Activated CD4-positive, alpha-beta memory T cell treated with anti-CD3 and anti-CD28 coated beads for 36 hours (primary cell): Measurements from ENCODE around the gene ARSB. TPM values are rescaled to one million over a fixed set of nuclear protein-coding genes. Genes with fewer than 3 reads are reported as not detected.
"Not testable (repeated sequence)": the region's sequence is repeated elsewhere in the genome, so short reads cannot be mapped to it uniquely, and the experiment has no call there.

ENCODE experiments used
- CTCF ChIA-PET: fragments of 350-600 bp; sonication (Branson Sonifier 250); formaldehyde crosslinking; loops from one replicate; lab custom pipeline; 2021; ENCODE audit warnings: antibody characterized with exemption, inconsistent platforms; lab: Charles Lee
- POLR2A ChIA-PET: fragments of 350-600 bp; sonication (Branson Sonifier 250); formaldehyde crosslinking; loops from one replicate; lab custom pipeline; 2021; ENCODE audit warnings: antibody characterized with exemption; lab: Charles Lee
- DNase-seq: peaks from one replicate; pipeline ENCODE4 v3.0.0-alpha.2; 2020
- H3K27ac Mint-ChIP-seq: one replicate; pipeline ENCODE4 v1.8.0; 2021; ENCODE audit warnings: mixed read lengths
- H3K27me3 Mint-ChIP-seq: one replicate; pipeline ENCODE4 v1.8.0; 2021; ENCODE audit warnings: mixed read lengths
- H3K36me3 Mint-ChIP-seq: one replicate; pipeline ENCODE4 v1.8.0; 2021; ENCODE audit warnings: mixed read lengths
- H3K4me1 Mint-ChIP-seq: one replicate; pipeline ENCODE4 v1.8.0; 2021; ENCODE audit warnings: low read depth, mixed read lengths
- H3K4me3 Mint-ChIP-seq: one replicate; pipeline ENCODE4 v1.8.0; 2021; ENCODE audit warnings: mild to moderate bottlenecking, mixed read lengths
- H3K9me3 Mint-ChIP-seq: one replicate; pipeline ENCODE4 v1.8.0; 2021; ENCODE audit warnings: mixed read lengths
- intact Hi-C: fragments of 100-400 bp; cut with micrococcal nuclease; formaldehyde crosslinking; loops from one replicate; pipeline ENCODE4 v1.15.1; 2023
- total RNA-seq, 2 experiments: library from RNA; stranded (reverse); gene quantifications; one replicate each; pipeline ENCODE4 v1.2.3, GENCODE V29; 2021

ARSB gene
- total RNA-seq, 2 experiments from 2014 or later: 9.3 to 9.9 TPM

- Mint-ChIP-seq H3K36me3 (no peaks in the 10 kb centered on the region), H3K9me3 (no peaks in the 10 kb centered on the region), H3K4me1 (peaks cover 4% of the 10 kb centered on the region), H3K27ac (no peak overlapping the region), H3K4me3 (no peak overlapping the region), H3K27me3 (peaks cover 3% of the 10 kb centered on the region)
- POLR2A ChIA-PET: no interaction called here
- intact Hi-C loops: no loop called here
- CTCF ChIA-PET: no interaction called here
- DNase-seq: no peak
Measured at GRCh38 chr5:78992146-78992545, 7.0 kb upstream of the ARSB start.

DNA sequence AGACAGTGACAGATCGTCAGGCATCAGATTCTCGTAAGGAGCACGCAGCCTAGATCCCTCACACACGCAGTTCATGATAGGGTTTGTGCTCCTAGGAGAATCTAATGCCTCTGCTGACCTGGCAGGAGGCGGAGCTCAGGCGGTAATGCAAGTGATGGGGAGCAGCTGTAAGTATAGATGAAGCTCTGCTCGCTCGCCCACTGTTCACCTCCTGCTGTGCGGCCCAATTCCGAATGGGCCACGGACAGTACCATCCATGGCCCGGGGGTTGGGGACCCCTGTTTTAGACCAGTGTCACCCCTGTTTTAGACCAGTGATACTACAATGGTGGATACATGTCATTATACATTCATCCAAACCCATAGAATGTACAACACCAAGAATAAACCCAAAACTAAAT, 4.0 kb upstream of the ARSB start:
- H3K4me3 Mint-ChIP-seq: no peak overlapping the region
- intact Hi-C loops: loop anchor here (10.0 kb wide), 3 partner anchors 624 to 1666 kb away; partner anchors contain the start of genes DHFR, MSH3 and SCAMP1
- ChIA-PET CTCF (no interaction called here), POLR2A (no interaction called here)
- no peak overlapping the region for H3K27ac Mint-ChIP-seq
- peaks cover 2% of the 10 kb centered on the region for H3K36me3 Mint-ChIP-seq
- H3K9me3 Mint-ChIP-seq: no peaks in the 10 kb centered on the region
- H3K27me3 Mint-ChIP-seq: no peaks in the 10 kb centered on the region
- no peak for DNase-seq
- peaks cover 20% of the 10 kb centered on the region for H3K4me1 Mint-ChIP-seq

- Mint-ChIP-seq H3K4me1 (peaks cover 30% of the 10 kb centered on the region), H3K36me3 (peaks cover 2% of the 10 kb centered on the region), H3K4me3 (peak overlapping the region; percentile 87), H3K27me3 (no peaks in the 10 kb centered on the region), H3K27ac (peak overlapping the region; percentile 97), H3K9me3 (no peaks in the 10 kb centered on the region)
- CTCF ChIA-PET: interaction anchor here (0.7 to 3.1 kb wide), 8 partner anchors 34 to 872 kb away, joined by 3 to 15 read pairs (median 4); no protein-coding TSS in a partner anchor
- DNase-seq: peak; percentile 83
- POLR2A ChIA-PET: interaction anchor here (1.5 kb wide), 1 partner anchor 250 kb away, joined by 6 read pairs; the partner anchor contains the start of gene JMY
- intact Hi-C loops: loop anchor here (2.0 to 10.0 kb wide), 6 partner anchors 33 to 1669 kb away; partner anchors contain the start of genes DHFR, MSH3 and SCAMP1
Measured at GRCh38 chr5:78985725-78986223, 664 bp upstream of the ARSB start.

DNA sequence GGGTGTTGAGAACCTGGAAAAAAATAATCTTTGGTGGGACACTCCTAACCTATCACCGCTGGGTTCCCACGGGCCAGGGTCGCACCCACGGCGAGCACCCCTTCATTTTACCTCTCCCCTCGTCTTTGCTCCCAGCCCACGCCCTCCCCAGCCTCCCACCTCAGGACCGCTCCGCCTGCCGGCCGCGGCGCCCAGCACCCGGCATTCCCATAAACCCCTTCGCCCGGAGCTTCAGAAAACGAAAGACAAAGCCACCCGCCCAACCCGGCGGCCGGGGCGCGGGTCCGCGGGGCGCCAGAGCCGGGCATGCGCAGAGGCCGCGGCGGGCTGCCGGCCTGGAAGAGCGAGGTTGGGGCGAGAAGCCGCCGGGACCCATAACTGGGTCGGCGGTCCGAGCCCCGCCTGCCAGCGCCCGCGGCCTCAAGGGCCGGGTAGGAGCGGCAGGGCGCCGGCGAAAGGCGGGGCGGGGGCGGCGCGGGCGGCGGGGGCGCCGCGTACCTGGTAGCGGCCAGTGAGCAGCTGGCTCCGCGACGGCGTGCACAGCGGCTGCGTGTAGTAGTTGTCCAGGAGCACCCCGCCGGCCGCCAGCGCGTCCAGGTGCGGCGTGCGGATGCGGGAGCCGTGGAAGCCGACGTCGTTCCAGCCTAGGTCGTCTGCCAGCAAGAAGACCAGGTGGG, 533 bp downstream of the ARSB start:
- POLR2A ChIA-PET: interaction anchor here (0.5 to 1.5 kb wide), 4 partner anchors 251 to 1223 kb away, joined by 3 to 6 read pairs (median 3); partner anchors contain the start of genes JMY and SCAMP1
- CTCF ChIA-PET: interaction anchor here (0.6 to 3.1 kb wide), 6 partner anchors 18 to 983 kb away, joined by 3 to 15 read pairs (median 3); no protein-coding TSS in a partner anchor
- intact Hi-C loops: loop anchor here (1.0 to 10.0 kb wide), 8 partner anchors 32 to 1670 kb away; partner anchors contain the start of genes DHFR, MSH3, SCAMP1 and TBCA

GRCh38 chr5:78983601-78984438, 1.3 kb downstream of the ARSB start:
- peak overlapping the region; percentile 84 for H3K4me3 Mint-ChIP-seq
- intact Hi-C loops: loop anchor here (1.0 to 10.0 kb wide), 8 partner anchors 31 to 1671 kb away; partner anchors contain the start of genes DHFR, MSH3, SCAMP1 and TBCA
- peak; percentile 10 for DNase-seq
- H3K27me3 Mint-ChIP-seq: no peaks in the 10 kb centered on the region
- CTCF ChIA-PET: interaction anchor here (0.8 to 3.1 kb wide), 6 partner anchors 17 to 689 kb away, joined by 3 to 15 read pairs (median 3); partner anchors contain the start of gene AP3B1
- peak overlapping the region; percentile 80 for H3K27ac Mint-ChIP-seq
- POLR2A ChIA-PET: interaction anchor here (1.3 kb wide), 1 partner anchor 623 kb away, joined by 3 read pairs; the partner anchor contains the start of gene SCAMP1
- peaks cover 41% of the 10 kb centered on the region for H3K4me1 Mint-ChIP-seq
- H3K9me3 Mint-ChIP-seq: no peaks in the 10 kb centered on the region
- H3K36me3 Mint-ChIP-seq: peaks cover 2% of the 10 kb centered on the region

More for the DNA sequence above, 533 bp downstream of the ARSB start:
- Mint-ChIP-seq H3K4me1 (peaks cover 34% of the 10 kb centered on the region), H3K4me3 (peak overlapping the region; percentile 84), H3K27ac (peak overlapping the region; percentile 87), H3K9me3 (no peaks in the 10 kb centered on the region), H3K27me3 (no peaks in the 10 kb centered on the region), H3K36me3 (peaks cover 2% of the 10 kb centered on the region)
- DNase-seq: peak; percentile 86

GRCh38 chr5:78983194-78983593, 1.9 kb downstream of the ARSB start:
- not testable (repeated sequence) for H3K27ac Mint-ChIP-seq
- intact Hi-C loops: loop anchor here (5.0 to 10.0 kb wide), 4 partner anchors 618 to 1672 kb away; partner anchors contain the start of genes DHFR, MSH3, SCAMP1 and TBCA

GRCh38 chr5:78979909-78980308, 5.2 kb downstream of the ARSB start:
- Mint-ChIP-seq H3K27ac (no peak overlapping the region), H3K4me3 (no peak overlapping the region), H3K27me3 (no peaks in the 10 kb centered on the region), H3K9me3 (no peaks in the 10 kb centered on the region), H3K4me1 (peaks cover 28% of the 10 kb centered on the region), H3K36me3 (no peaks in the 10 kb centered on the region)
- no peak for DNase-seq
- CTCF ChIA-PET: interaction anchor here (0.7 kb wide), 1 partner anchor 41 kb away, joined by 3 read pairs; no protein-coding TSS in a partner anchor
- intact Hi-C loops: loop anchor here (5.0 to 10.0 kb wide), 4 partner anchors 615 to 1675 kb away; partner anchors contain the start of genes DHFR, MSH3, SCAMP1 and TBCA
- POLR2A ChIA-PET: no interaction called here

More at GRCh38 chr5:78983194-78983593, 1.9 kb downstream of the ARSB start:
- DNase-seq, H3K36me3 Mint-ChIP-seq, H3K27me3 Mint-ChIP-seq, H3K9me3 Mint-ChIP-seq, POLR2A ChIA-PET: not testable (repeated sequence)
- CTCF ChIA-PET: interaction anchor here (0.8 to 3.1 kb wide), 4 partner anchors 38 to 688 kb away, joined by 3 to 15 read pairs (median 8); partner anchors contain the start of gene AP3B1
- Mint-ChIP-seq H3K4me3 (peak overlapping the region; percentile 84), H3K4me1 (peaks cover 42% of the 10 kb centered on the region)

DNA sequence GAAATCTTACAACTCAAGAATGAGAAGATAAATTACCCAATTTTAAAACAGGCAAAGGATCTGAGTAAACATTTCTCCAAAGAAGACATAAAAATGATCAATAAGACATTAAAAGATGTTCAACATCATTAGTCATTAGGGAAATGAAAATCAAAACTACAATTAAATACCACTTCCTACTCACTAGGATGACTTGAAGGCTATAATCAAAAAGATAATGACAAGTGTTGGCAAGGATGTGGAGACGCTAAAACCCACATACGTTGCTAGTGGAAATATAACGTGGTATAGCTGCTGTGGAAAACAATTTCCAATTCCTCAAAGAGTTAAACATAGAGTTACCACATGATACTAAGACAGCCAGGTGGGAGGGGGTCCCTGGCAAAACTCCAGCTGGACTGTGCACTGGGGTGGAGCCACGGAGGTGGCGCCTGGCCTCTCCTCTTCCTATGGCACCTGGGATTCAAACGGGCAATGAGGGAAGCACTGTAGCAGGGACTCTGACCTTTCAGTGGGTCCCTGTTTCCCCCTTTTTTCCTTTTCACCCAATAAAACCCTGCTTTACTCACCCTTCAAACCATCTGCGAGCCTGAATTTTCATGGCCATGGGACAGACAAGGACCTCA, 5.9 kb downstream of the ARSB start:
- Mint-ChIP-seq H3K4me3 (no peak overlapping the region), H3K36me3 (no peaks in the 10 kb centered on the region), H3K9me3 (no peaks in the 10 kb centered on the region), H3K27ac (no peak overlapping the region), H3K4me1 (peaks cover 28% of the 10 kb centered on the region), H3K27me3 (no peaks in the 10 kb centered on the region)
- POLR2A ChIA-PET: interaction anchor here (0.5 to 0.8 kb wide), 2 partner anchors 438 to 486 kb away, joined by 3 read pairs; no protein-coding TSS in a partner anchor
- DNase-seq: peak; percentile 10
- CTCF ChIA-PET: no interaction called here
- intact Hi-C loops: no loop called here

GRCh38 chr5:78975035-78975434, 10.1 kb downstream of the ARSB start:
- no peak for DNase-seq
- Mint-ChIP-seq H3K4me1 (peaks cover 12% of the 10 kb centered on the region), H3K27ac (no peak overlapping the region), H3K36me3 (no peaks in the 10 kb centered on the region), H3K4me3 (no peak overlapping the region), H3K27me3 (no peaks in the 10 kb centered on the region), H3K9me3 (no peaks in the 10 kb centered on the region)
- ChIA-PET CTCF (no interaction called here), POLR2A (no interaction called here)
- intact Hi-C loops: no loop called here

- Mint-ChIP-seq H3K4me1 (peaks cover 9% of the 10 kb centered on the region), H3K27me3 (no peaks in the 10 kb centered on the region), H3K36me3 (no peaks in the 10 kb centered on the region), H3K4me3 (no peak overlapping the region), H3K27ac (no peak overlapping the region), H3K9me3 (no peaks in the 10 kb centered on the region)
- ChIA-PET CTCF (no interaction called here), POLR2A (no interaction called here)
- no peak for DNase-seq
- intact Hi-C loops: no loop called here
Measured at GRCh38 chr5:78974601-78975000, 10.5 kb downstream of the ARSB start.

DNA sequence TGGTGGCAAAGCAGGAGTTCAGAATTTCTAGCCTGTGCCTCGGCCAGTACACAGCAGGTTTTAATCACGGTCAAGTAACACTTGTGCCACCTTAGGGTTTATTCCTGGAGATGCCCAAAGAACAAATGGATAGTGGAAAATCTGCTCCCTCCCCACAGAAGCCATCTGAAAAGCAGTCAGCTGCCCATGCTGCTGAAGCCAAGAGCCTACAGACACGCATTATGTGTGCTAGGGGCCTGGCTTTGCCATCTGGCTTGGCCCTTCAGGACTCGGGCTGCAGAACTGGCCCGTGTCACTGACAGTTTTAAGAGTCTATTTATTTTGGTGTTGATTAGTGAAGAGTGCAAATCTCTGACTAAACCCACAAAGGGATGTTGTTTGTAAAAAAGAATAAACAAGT, 11.1 kb downstream of the ARSB start:
- no peak for DNase-seq
- intact Hi-C loops: no loop called here
- Mint-ChIP-seq H3K27me3 (no peaks in the 10 kb centered on the region), H3K27ac (no peak overlapping the region), H3K36me3 (no peaks in the 10 kb centered on the region), H3K4me1 (peaks cover 3% of the 10 kb centered on the region), H3K9me3 (no peaks in the 10 kb centered on the region), H3K4me3 (no peak overlapping the region)
- POLR2A ChIA-PET: no interaction called here
- CTCF ChIA-PET: interaction anchor here (1.6 kb wide), 1 partner anchor 11 kb away, joined by 4 read pairs; no protein-coding TSS in a partner anchor
